SK-N-SH treated with all-trans-retinoic acid at 6 μM for 48 hours (cell line): ENCODE measurements around the gene TCF3.

Experiments used
- ATAC-seq: fragments of 200-7000 bp; cut with Tn5 transposase; 3 replicates; pipeline ENCODE4 v1.9.1; 2020; ENCODE audit warnings: mild to moderate bottlenecking, moderate library complexity
- ARNTL ChIP-seq: fragments of 450-650 bp; formaldehyde crosslinking; IDR thresholded peaks from 2 replicates; pipeline ENCODE4 v1.5.0; 2020; ENCODE audit warnings: low read depth, mild to moderate bottlenecking, moderate library complexity, borderline replicate concordance
- BACH2 ChIP-seq: fragments of 250-450 bp; sonication (Bioruptor Pico); IDR thresholded peaks from 2 replicates; pipeline ENCODE4 v1.9.0; 2021; ENCODE audit warnings: mild to moderate bottlenecking, borderline replicate concordance
- CSDC2 ChIP-seq: fragments of 250-450 bp; sonication (Bioruptor Pico); IDR thresholded peaks from 2 replicates; pipeline ENCODE4 v1.5.0; 2020; ENCODE audit warnings: mild to moderate bottlenecking, moderate library complexity
- ESRRG ChIP-seq: fragments of 250-450 bp; sonication (Bioruptor Pico); IDR thresholded peaks from 2 replicates; pipeline ENCODE4 v1.6.1; 2021; ENCODE audit warnings: mild to moderate bottlenecking
- GLIS3 ChIP-seq: fragments of 250-450 bp; sonication (Bioruptor Pico); IDR thresholded peaks from 2 replicates; pipeline ENCODE4 v1.5.0; 2020; ENCODE audit warnings: mild to moderate bottlenecking, moderate library complexity
- ISL1 ChIP-seq: fragments of 250-450 bp; sonication (Bioruptor Pico); IDR thresholded peaks from 2 replicates; pipeline ENCODE4 v2.1.2; 2022; ENCODE audit warnings: mild to moderate bottlenecking, moderate library complexity
- OSR1 ChIP-seq: fragments of 250-450 bp; sonication (Bioruptor Pico); IDR thresholded peaks from 2 replicates; pipeline ENCODE4 v1.8.0; 2022; ENCODE audit warnings: moderate library complexity, mild to moderate bottlenecking, inconsistent platforms
- PATZ1 ChIP-seq: fragments of 250-450 bp; sonication (Bioruptor Pico); IDR thresholded peaks from 2 replicates; pipeline ENCODE4 v1.8.0; 2020; ENCODE audit warnings: mild to moderate bottlenecking, moderate library complexity, borderline replicate concordance
- PPARA ChIP-seq: fragments of 250-450 bp; sonication (Bioruptor Pico); IDR thresholded peaks from 2 replicates; pipeline ENCODE4 v1.5.0; 2020; ENCODE audit warnings: mild to moderate bottlenecking, borderline replicate concordance
- RARB ChIP-seq: fragments of 250-450 bp; sonication (Bioruptor Pico); IDR thresholded peaks from 2 replicates; pipeline ENCODE4 v1.8.0; 2021; ENCODE audit warnings: mild to moderate bottlenecking, moderate library complexity
- SNAI2 ChIP-seq: fragments of 250-450 bp; sonication (Bioruptor Pico); IDR thresholded peaks from 2 replicates; pipeline ENCODE4 v1.5.0; 2020; ENCODE audit warnings: mild to moderate bottlenecking, moderate library complexity
- TCF4 ChIP-seq: fragments of 250-450 bp; sonication (Bioruptor Pico); IDR thresholded peaks from 2 replicates; pipeline ENCODE4 v1.8.0; 2021; ENCODE audit warnings: mild to moderate bottlenecking, moderate library complexity, borderline replicate concordance
- TOX ChIP-seq: fragments of 250-450 bp; sonication (Bioruptor Pico); IDR thresholded peaks from 2 replicates; pipeline ENCODE4 v1.8.0; 2021; ENCODE audit warnings: mild to moderate bottlenecking, moderate library complexity, borderline replicate concordance
- ZC3H10 ChIP-seq: fragments of 250-450 bp; sonication (Bioruptor Pico); IDR thresholded peaks from 2 replicates; pipeline ENCODE4 v1.5.1; 2021; ENCODE audit warnings: mild to moderate bottlenecking, moderate library complexity
- ZFP3 ChIP-seq: fragments of 250-450 bp; sonication (Bioruptor Pico); IDR thresholded peaks from 2 replicates; pipeline ENCODE4 v1.5.0; 2020; ENCODE audit warnings: mild to moderate bottlenecking, moderate library complexity
- ZFP30 ChIP-seq: fragments of 450-650 bp; formaldehyde crosslinking; IDR thresholded peaks from 2 replicates; pipeline ENCODE4 v1.5.0; 2022; ENCODE audit warnings: mild to moderate bottlenecking, moderate library complexity
- ZNF565 ChIP-seq: fragments of 450-650 bp; formaldehyde crosslinking; conservative IDR thresholded peaks from 2 replicates; pipeline ENCODE4 v1.5.0; 2020; ENCODE audit warnings: low read depth, mild to moderate bottlenecking, moderate library complexity
- ZNF70 ChIP-seq: fragments of 450-650 bp; formaldehyde crosslinking; IDR thresholded peaks from 2 replicates; pipeline ENCODE4 v1.5.0; 2020; ENCODE audit warnings: mild to moderate bottlenecking, moderate library complexity
- ZNF8 ChIP-seq: fragments of 450-650 bp; formaldehyde crosslinking; IDR thresholded peaks from 2 replicates; pipeline ENCODE4 v1.5.0; 2020; ENCODE audit warnings: mild to moderate bottlenecking, moderate library complexity
- TF ChIP-seq, protein P1 (sequence below): fragments of 250-450 bp; sonication (Bioruptor Pico); IDR thresholded peaks from 2 replicates; pipeline ENCODE4 v1.8.0; 2021; ENCODE audit warnings: low read depth, mild to moderate bottlenecking, moderate library complexity, borderline replicate concordance
- TF ChIP-seq, protein P2 (sequence below): fragments of 250-450 bp; sonication (Bioruptor Pico); IDR thresholded peaks from 2 replicates; pipeline ENCODE4 v1.5.1; 2021; ENCODE audit warnings: mild to moderate bottlenecking, moderate library complexity

TCF3 gene

DNA sequence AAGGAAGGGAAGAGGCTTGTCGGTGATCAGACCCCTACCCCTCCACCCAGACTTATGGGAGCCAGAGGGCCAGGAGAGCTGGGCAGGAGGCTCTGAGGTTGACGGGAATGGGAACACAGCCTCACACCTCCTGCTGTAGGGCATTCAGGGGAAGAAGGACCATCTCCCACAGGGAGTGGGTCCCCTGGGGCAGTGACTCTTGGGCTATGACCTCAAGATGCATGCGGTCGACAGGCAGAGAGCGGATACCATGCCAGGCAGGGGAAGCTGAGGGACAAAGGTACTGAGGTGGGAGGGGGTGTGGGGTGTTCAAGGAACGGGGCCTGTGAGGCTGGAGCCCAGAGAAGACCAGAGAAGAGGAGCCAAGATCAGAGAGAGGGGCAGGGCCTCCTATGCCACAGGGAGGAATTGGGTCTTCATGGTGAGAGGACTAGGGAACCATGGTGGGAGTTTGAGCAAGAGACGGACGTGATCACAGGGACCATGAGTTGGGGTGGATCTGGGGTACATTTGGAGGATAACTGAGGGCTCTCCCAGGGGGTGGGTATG, 4.6 kb upstream of the TCF3 start:
- TF ChIP-seq, protein P1, sequence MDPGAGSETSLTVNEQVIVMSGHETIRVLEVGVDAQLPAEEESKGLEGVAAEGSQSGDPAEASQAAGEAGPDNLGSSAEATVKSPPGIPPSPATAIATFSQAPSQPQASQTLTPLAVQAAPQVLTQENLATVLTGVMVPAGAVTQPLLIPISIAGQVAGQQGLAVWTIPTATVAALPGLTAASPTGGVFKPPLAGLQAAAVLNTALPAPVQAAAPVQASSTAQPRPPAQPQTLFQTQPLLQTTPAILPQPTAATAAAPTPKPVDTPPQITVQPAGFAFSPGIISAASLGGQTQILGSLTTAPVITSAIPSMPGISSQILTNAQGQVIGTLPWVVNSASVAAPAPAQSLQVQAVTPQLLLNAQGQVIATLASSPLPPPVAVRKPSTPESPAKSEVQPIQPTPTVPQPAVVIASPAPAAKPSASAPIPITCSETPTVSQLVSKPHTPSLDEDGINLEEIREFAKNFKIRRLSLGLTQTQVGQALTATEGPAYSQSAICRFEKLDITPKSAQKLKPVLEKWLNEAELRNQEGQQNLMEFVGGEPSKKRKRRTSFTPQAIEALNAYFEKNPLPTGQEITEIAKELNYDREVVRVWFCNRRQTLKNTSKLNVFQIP: no peak
- TF ChIP-seq BACH2 (no peak), ZNF565 (CRISPR knock-in tag) (no peak), RARB (CRISPR knock-in tag) (no peak), ISL1 (CRISPR knock-in tag) (no peak), SNAI2 (CRISPR knock-in tag) (no peak), TOX (no peak), GLIS3 (CRISPR knock-in tag) (no peak), PATZ1 (CRISPR knock-in tag) (no peak), OSR1 (CRISPR knock-in tag) (no peak), ARNTL (CRISPR knock-in tag) (no peak), ESRRG (CRISPR knock-in tag) (no peak), ZFP3 (CRISPR knock-in tag) (no peak), ZNF8 (CRISPR knock-in tag) (no peak), CSDC2 (CRISPR knock-in tag) (no peak), TCF4 (no peak), ZC3H10 (no peak)
- TF ChIP-seq, protein P2, sequence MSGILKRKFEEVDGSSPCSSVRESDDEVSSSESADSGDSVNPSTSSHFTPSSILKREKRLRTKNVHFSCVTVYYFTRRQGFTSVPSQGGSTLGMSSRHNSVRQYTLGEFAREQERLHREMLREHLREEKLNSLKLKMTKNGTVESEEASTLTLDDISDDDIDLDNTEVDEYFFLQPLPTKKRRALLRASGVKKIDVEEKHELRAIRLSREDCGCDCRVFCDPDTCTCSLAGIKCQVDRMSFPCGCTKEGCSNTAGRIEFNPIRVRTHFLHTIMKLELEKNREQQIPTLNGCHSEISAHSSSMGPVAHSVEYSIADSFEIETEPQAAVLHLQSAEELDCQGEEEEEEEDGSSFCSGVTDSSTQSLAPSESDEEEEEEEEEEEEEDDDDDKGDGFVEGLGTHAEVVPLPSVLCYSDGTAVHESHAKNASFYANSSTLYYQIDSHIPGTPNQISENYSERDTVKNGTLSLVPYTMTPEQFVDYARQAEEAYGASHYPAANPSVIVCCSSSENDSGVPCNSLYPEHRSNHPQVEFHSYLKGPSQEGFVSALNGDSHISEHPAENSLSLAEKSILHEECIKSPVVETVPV (CRISPR knock-in tag): no peak
- TF ChIP-seq, all 23 proteins: peak for 0
- no peak for ATAC-seq

- no peak for ATAC-seq
- TF ChIP-seq GLIS3 (CRISPR knock-in tag): no peak
- TF ChIP-seq ZFP3 (CRISPR knock-in tag): no peak
- no peak for TF ChIP-seq PPARA (CRISPR knock-in tag)
- no peak for TF ChIP-seq CSDC2 (CRISPR knock-in tag)
- TF ChIP-seq ESRRG (CRISPR knock-in tag): no peak
- no peak for TF ChIP-seq ZFP30 (CRISPR knock-in tag)
- no peak for TF ChIP-seq TCF4
- TF ChIP-seq ZNF8 (CRISPR knock-in tag): no peak
- TF ChIP-seq OSR1 (CRISPR knock-in tag): no peak
Measured at GRCh38 chr19:1655987-1656608, 3.7 kb upstream of the TCF3 start.

DNA sequence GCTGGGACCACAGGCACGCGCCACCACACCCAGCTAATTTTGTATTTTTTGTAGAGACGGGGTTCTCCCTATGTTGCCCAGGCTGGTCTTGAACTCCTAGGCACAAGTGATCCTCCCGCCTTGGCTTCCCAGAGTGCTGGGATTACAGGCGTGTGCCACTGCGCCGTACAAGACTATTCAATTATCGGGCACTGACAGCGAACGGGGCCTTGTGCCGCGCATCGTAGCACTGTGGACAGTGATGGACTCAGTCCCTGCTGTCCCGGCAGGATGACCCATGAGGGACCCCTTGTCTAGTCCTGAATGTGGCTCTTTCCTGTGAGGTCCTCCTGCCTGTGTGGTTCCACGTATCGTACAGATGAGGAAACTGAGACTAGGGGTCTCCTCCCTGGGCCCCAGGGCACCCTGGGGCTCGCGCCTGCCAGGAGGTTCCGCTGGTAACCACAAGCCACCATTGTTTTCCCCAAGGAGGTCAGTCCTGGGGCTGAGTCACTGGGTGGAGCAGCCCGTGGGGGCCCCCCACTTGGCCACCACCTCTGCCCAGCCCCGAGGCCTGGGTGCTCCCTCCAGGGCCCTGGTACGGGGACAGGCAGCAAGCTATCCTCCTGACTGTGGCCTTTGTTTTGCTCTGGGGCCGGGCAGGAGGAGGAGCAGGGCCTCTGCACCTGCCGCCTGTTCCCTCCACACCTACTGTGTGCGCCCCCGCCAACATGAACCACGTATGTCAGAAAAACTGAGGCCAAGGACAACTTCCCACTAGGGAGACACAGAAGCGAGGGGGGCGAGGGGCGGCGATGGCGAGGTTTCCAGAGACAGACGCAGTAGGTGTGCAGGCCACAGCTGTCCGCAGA, 2.9 kb upstream of the TCF3 start:
- no peak for ATAC-seq
- no peak for TF ChIP-seq ZFP3 (CRISPR knock-in tag)
- no peak for TF ChIP-seq ISL1 (CRISPR knock-in tag)
- TF ChIP-seq ZNF70 (CRISPR knock-in tag): no peak
- no peak for TF ChIP-seq OSR1 (CRISPR knock-in tag)
- no peak for TF ChIP-seq ZC3H10
- TF ChIP-seq TCF4: no peak
- TF ChIP-seq, protein P2 (CRISPR knock-in tag): no peak
- TF ChIP-seq BACH2: no peak
- TF ChIP-seq, protein P1: no peak
- no peak for TF ChIP-seq PATZ1 (CRISPR knock-in tag)
- no peak for TF ChIP-seq PPARA (CRISPR knock-in tag)
- no peak for TF ChIP-seq ARNTL (CRISPR knock-in tag)
- no peak for TF ChIP-seq TOX
- no peak for TF ChIP-seq ESRRG (CRISPR knock-in tag)
- no peak for TF ChIP-seq ZNF565 (CRISPR knock-in tag)
